Stomach smooth muscle (tissue), 2 donors: ENCODE data around the gene SUSD6.

ENCODE experiments used
- H3K27ac ChIP-seq: one replicate; pipeline ENCODE4 v1.7.0; 2013; ENCODE audit warnings: mild to moderate bottlenecking, low read length, inconsistent platforms
- H3K27me3 ChIP-seq, 2 donors: one replicate each; pipeline ENCODE4 v1.7.0; 2013; ENCODE audit warnings: low read length in 2 of 2; ENCODE audit not compliant: insufficient read depth in 2 of 2, control insufficient read depth in 1 of 2
- H3K36me3 ChIP-seq, 2 donors: one replicate each; pipeline ENCODE4 v1.7.0; 2013; ENCODE audit warnings: low read length in 2 of 2; ENCODE audit not compliant: control insufficient read depth in 2 of 2, insufficient read depth in 2 of 2
- H3K4me1 ChIP-seq: one replicate; pipeline ENCODE4 v1.7.0; 2013; ENCODE audit warnings: low read length; ENCODE audit not compliant: control insufficient read depth, insufficient read depth
- H3K4me3 ChIP-seq, 2 donors: one replicate each; pipeline ENCODE4 v1.7.0; 2013; ENCODE audit warnings: low read length in 2 of 2
- H3K9ac ChIP-seq, 2 donors: one replicate each; pipeline ENCODE4 v1.7.0; 2013; ENCODE audit warnings: low read length in 2 of 2, mild to moderate bottlenecking in 1 of 2
- H3K9me3 ChIP-seq, 2 donors: one replicate each; pipeline ENCODE4 v1.7.0; 2013; ENCODE audit warnings: low read length in 2 of 2; ENCODE audit not compliant: control insufficient read depth in 2 of 2
- donor health status: healthy.
- donor health status: Pancreatic carcinoma.

Gene SUSD6

GRCh38 chr14:69664865-69665526 lies 53.6 kb downstream of the SUSD6 start:
- H3K4me1 ChIP-seq: peaks cover 54% of the 10 kb centered on the region

GRCh38 chr14:69665631-69666030 lies 54.2 kb downstream of the SUSD6 start:
- no peaks in the 10 kb centered on the region for H3K36me3 ChIP-seq
- peaks cover 59% of the 10 kb centered on the region for H3K4me1 ChIP-seq
- H3K27ac ChIP-seq: peak overlapping the region; percentile 0
- no peaks in the 10 kb centered on the region for H3K9me3 ChIP-seq
- H3K27me3 ChIP-seq: no peaks in the 10 kb centered on the region
- H3K4me3 ChIP-seq: no peak overlapping the region
- H3K9ac ChIP-seq: peak overlapping the region in 1 of 2 donors; percentile 23

More at GRCh38 chr14:69664865-69665526, 53.6 kb downstream of the SUSD6 start:
- Histone ChIP-seq H3K27me3 (no peaks in the 10 kb centered on the region), H3K4me3 (no peak overlapping the region), H3K9me3 (no peaks in the 10 kb centered on the region), H3K9ac (no peak overlapping the region), H3K27ac (peak overlapping the region; percentile 24), H3K36me3 (no peaks in the 10 kb centered on the region)

- no peak overlapping the region for H3K9ac ChIP-seq
- H3K9me3 ChIP-seq: no peaks in the 10 kb centered on the region
- peaks cover 56% of the 10 kb centered on the region for H3K4me1 ChIP-seq
- no peak overlapping the region for H3K27ac ChIP-seq
- no peak overlapping the region for H3K4me3 ChIP-seq
- H3K27me3 ChIP-seq: no peaks in the 10 kb centered on the region
- H3K36me3 ChIP-seq: no peaks in the 10 kb centered on the region
Observed at GRCh38 chr14:69666112-69666511, 54.7 kb downstream of the SUSD6 start.

GRCh38 chr14:69666690-69667211 lies 55.4 kb downstream of the SUSD6 start:
- Histone ChIP-seq H3K27ac (peak overlapping the region; percentile 31), H3K9me3 (no peaks in the 10 kb centered on the region), H3K27me3 (no peaks in the 10 kb centered on the region), H3K36me3 (no peaks in the 10 kb centered on the region), H3K9ac (peak overlapping the region in 1 of 2 donors; percentile 45), H3K4me3 (peak overlapping the region in 1 of 2 donors; percentile 8), H3K4me1 (peaks cover 52% of the 10 kb centered on the region)

GRCh38 chr14:69667938-69668335 lies 56.5 kb downstream of the SUSD6 start:
- H3K4me3 ChIP-seq: no peak overlapping the region
- no peak overlapping the region for H3K27ac ChIP-seq
- H3K36me3 ChIP-seq: no peaks in the 10 kb centered on the region
- H3K9me3 ChIP-seq: no peaks in the 10 kb centered on the region
- peaks cover 48% of the 10 kb centered on the region for H3K4me1 ChIP-seq
- no peak overlapping the region for H3K9ac ChIP-seq
- H3K27me3 ChIP-seq: no peaks in the 10 kb centered on the region

- H3K4me3 ChIP-seq: no peak overlapping the region
- H3K9ac ChIP-seq: no peak overlapping the region
- H3K4me1 ChIP-seq: peaks cover 51% of the 10 kb centered on the region
- H3K36me3 ChIP-seq: no peaks in the 10 kb centered on the region
- no peaks in the 10 kb centered on the region for H3K27me3 ChIP-seq
- no peaks in the 10 kb centered on the region for H3K9me3 ChIP-seq
- H3K27ac ChIP-seq: no peak overlapping the region
Observed at GRCh38 chr14:69669375-69669774, 58.0 kb downstream of the SUSD6 start.

GRCh38 chr14:69670093-69670492 lies 58.7 kb downstream of the SUSD6 start:
- Histone ChIP-seq H3K9me3 (no peaks in the 10 kb centered on the region), H3K36me3 (no peaks in the 10 kb centered on the region), H3K4me3 (peak overlapping the region in 1 of 2 donors; percentile 3), H3K9ac (no peak overlapping the region), H3K27ac (no peak overlapping the region), H3K27me3 (no peaks in the 10 kb centered on the region), H3K4me1 (peaks cover 53% of the 10 kb centered on the region)

GRCh38 chr14:69671365-69672030 lies 60.1 kb downstream of the SUSD6 start:
- no peak overlapping the region for H3K27ac ChIP-seq
- peaks cover 46% of the 10 kb centered on the region for H3K4me1 ChIP-seq
- no peak overlapping the region for H3K4me3 ChIP-seq
- H3K27me3 ChIP-seq: no peaks in the 10 kb centered on the region
- no peak overlapping the region for H3K9ac ChIP-seq
- no peaks in the 10 kb centered on the region for H3K9me3 ChIP-seq
- H3K36me3 ChIP-seq: no peaks in the 10 kb centered on the region

- no peaks in the 10 kb centered on the region for H3K27me3 ChIP-seq
- H3K27ac ChIP-seq: no peak overlapping the region
- no peak overlapping the region for H3K9ac ChIP-seq
- H3K36me3 ChIP-seq: no peaks in the 10 kb centered on the region
- no peaks in the 10 kb centered on the region for H3K9me3 ChIP-seq
- no peak overlapping the region for H3K4me3 ChIP-seq
- peaks cover 41% of the 10 kb centered on the region for H3K4me1 ChIP-seq
Observed at GRCh38 chr14:69672356-69672755, 61.0 kb downstream of the SUSD6 start.

GRCh38 chr14:69673104-69673503 lies 61.7 kb downstream of the SUSD6 start:
- Histone ChIP-seq H3K27ac (no peak overlapping the region), H3K9me3 (no peaks in the 10 kb centered on the region), H3K4me3 (no peak overlapping the region), H3K4me1 (peaks cover 41% of the 10 kb centered on the region), H3K27me3 (no peaks in the 10 kb centered on the region), H3K36me3 (no peaks in the 10 kb centered on the region), H3K9ac (no peak overlapping the region)
